Keratinocyte (primary cell): ENCODE data around the gene CTTN.
"Not testable (repeated sequence)": the region's sequence is repeated elsewhere in the genome, so short reads cannot be mapped to it uniquely, and the experiment has no call there.

ENCODE experiments used
- CTCF ChIP-seq, 3 experiments: IDR thresholded peaks in 1 of 3; conservative IDR thresholded peaks in 1 of 3; optimal IDR thresholded peaks in 1 of 3; 2 replicates in 2 of 3; 3 replicates in 1 of 3; pipeline versions ENCODE3 to v1.5.1; 2011; ENCODE audit warnings: low read length in 3 of 3, mild to moderate bottlenecking in 3 of 3, moderate library complexity in 2 of 3, control low read depth in 1 of 3, inconsistent platforms in 1 of 3; ENCODE audit not compliant: insufficient read depth in 2 of 3; ENCODE audit errors: extremely low read depth in 1 of 3
- EZH2 ChIP-seq: IDR thresholded peaks from one replicate; pipeline ENCODE4 v1.6.1; 2012; ENCODE audit warnings: inconsistent platforms, mild to moderate bottlenecking, low read length, moderate library complexity

- TF ChIP-seq CTCF (optimal IDR thresholded peaks at IDR 0.05 in 1 of 3, IDR thresholded peaks at IDR 0.05 in 1 of 3, conservative IDR thresholded peaks at IDR 0.05 in 1 of 3; ENCODE audit: extremely low read depth in 1 of 3, insufficient read depth in 2 of 3, low read length in 3 of 3); EZH2: not testable (repeated sequence)
These were observed 10.0 kb downstream of the CTTN start for GRCh38 chr11:70408326-70408725.
